Testis (tissue), 3 donors: Measurements from ENCODE around the gene OBSCN. TPM values are rescaled to one million over a fixed set of nuclear protein-coding genes. Genes with fewer than 3 reads are reported as not detected.

ENCODE experiments used
- DNase-seq: peaks from one replicate; pipeline ENCODE4 v3.0.0-alpha.2; 2019
- H3K27ac ChIP-seq, 2 donors: fragments of 200-600 bp; sonication (generic); one replicate each; pipeline ENCODE4 v1.5.1; 2019
- H3K27me3 ChIP-seq: fragments of 200-600 bp; sonication (generic); one replicate; pipeline ENCODE4 v1.5.1; 2019
- H3K36me3 ChIP-seq: fragments of 200-600 bp; sonication (generic); one replicate; pipeline ENCODE4 v1.5.1; 2017; ENCODE audit warnings: low read depth; ENCODE audit errors: missing control alignments
- H3K4me1 ChIP-seq: fragments of 200-600 bp; sonication (generic); one replicate; pipeline ENCODE4 v1.5.1; 2019
- H3K4me3 ChIP-seq, 2 donors: fragments of 200-600 bp; sonication (generic); one replicate each; pipeline ENCODE4 v1.5.1; 2017 to 2019
- H3K9me3 ChIP-seq: fragments of 200-600 bp; sonication (generic); one replicate; pipeline ENCODE4 v1.5.1; 2017
- POLR2A ChIP-seq: fragments of 450-650 bp; IDR thresholded peaks from one replicate; pipeline ENCODE4 v1.6.1; 2017; ENCODE audit warnings: antibody characterized with exemption, mild to moderate bottlenecking, moderate library complexity
- WGBS, 2 donors: methylation state at CpG; one replicate each; pipeline ENCODE4 v1.1.5; 2018; 5-methylcytosine and 5-hydroxymethylcytosine counted together
- intact Hi-C: fragments of 100-400 bp; cut with DNase I; formaldehyde crosslinking; loops from one replicate; pipeline ENCODE4 v1.15.1; 2023; ENCODE audit warnings: low total_unique reads
- polyA plus RNA-seq: library from polyadenylated mRNA; stranded (reverse); fragments of 350-450 nt; fragmentation: Illumina TruSeq; extraction: RNeasy Lipid Tissue Mini Kit (QIAGEN cat#74804); gene quantifications from one replicate; pipeline ENCODE4 v1.2.3, GENCODE V29; 2014; ENCODE audit warnings: low read depth, low replicate concordance; ENCODE audit not compliant: insufficient read depth
- total RNA-seq, 2 donors: library from RNA; depleted of rRNA; stranded (reverse); fragments of >200 nt; gene quantifications; one replicate each; pipeline ENCODE4 v1.2.3, GENCODE V29; 2016
- TF ChIP-seq, protein P1 (sequence below), 3 experiments: fragments of 450-650 bp in 2 of 3; fragments of 200-600 bp in 1 of 3; sonication (generic) in 1 of 3; IDR thresholded peaks; one replicate each; pipeline ENCODE4 v1.5.1; 2016 to 2019; ENCODE audit warnings: antibody characterized with exemption in 3 of 3, mild to moderate bottlenecking in 2 of 3, moderate library complexity in 1 of 3

Gene OBSCN
- total and polyA plus RNA-seq, 3 donors from 2014 or later, result 8.3 to 30.0 (median 28.6) TPM

DNA sequence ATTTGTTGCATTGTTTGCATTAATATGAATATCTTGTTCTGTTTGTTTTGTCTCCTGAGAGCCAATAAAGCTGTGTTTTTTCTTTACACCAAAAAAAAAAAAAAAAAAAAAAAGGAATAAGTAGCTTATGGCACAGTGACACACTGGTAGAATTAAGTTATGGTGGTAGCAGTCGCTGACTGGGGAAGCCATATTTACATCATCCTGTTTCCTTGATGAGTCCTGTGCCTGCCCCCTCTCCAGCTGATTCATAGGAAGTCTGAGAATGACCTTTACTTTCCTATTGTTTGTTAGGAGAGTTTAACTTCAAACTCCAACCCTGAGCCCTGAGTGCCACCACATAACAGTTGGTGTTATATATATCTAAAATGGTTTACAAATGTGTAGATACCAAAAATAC lies 62.2 kb downstream of the OBSCN start:
- no peak overlapping the region for H3K4me3 ChIP-seq
- 61 to 75% methylated on average over 1 of the region's 1 CpG for WGBS, 2 donors
- intact Hi-C loops, result no loop called here
- no peak for DNase-seq
- H3K9me3 ChIP-seq, result no peaks in the 10 kb centered on the region
- H3K27me3 ChIP-seq, result no peaks in the 10 kb centered on the region
- no peaks in the 10 kb centered on the region for H3K36me3 ChIP-seq
- H3K27ac ChIP-seq, result no peak overlapping the region
- TF ChIP-seq POLR2A, result no peak
- TF ChIP-seq, protein P1, sequence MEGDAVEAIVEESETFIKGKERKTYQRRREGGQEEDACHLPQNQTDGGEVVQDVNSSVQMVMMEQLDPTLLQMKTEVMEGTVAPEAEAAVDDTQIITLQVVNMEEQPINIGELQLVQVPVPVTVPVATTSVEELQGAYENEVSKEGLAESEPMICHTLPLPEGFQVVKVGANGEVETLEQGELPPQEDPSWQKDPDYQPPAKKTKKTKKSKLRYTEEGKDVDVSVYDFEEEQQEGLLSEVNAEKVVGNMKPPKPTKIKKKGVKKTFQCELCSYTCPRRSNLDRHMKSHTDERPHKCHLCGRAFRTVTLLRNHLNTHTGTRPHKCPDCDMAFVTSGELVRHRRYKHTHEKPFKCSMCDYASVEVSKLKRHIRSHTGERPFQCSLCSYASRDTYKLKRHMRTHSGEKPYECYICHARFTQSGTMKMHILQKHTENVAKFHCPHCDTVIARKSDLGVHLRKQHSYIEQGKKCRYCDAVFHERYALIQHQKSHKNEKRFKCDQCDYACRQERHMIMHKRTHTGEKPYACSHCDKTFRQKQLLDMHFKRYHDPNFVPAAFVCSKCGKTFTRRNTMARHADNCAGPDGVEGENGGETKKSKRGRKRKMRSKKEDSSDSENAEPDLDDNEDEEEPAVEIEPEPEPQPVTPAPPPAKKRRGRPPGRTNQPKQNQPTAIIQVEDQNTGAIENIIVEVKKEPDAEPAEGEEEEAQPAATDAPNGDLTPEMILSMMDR (IDR thresholded peaks at IDR 0.05), result no peak
- H3K4me1 ChIP-seq, result no peaks in the 10 kb centered on the region

DNA sequence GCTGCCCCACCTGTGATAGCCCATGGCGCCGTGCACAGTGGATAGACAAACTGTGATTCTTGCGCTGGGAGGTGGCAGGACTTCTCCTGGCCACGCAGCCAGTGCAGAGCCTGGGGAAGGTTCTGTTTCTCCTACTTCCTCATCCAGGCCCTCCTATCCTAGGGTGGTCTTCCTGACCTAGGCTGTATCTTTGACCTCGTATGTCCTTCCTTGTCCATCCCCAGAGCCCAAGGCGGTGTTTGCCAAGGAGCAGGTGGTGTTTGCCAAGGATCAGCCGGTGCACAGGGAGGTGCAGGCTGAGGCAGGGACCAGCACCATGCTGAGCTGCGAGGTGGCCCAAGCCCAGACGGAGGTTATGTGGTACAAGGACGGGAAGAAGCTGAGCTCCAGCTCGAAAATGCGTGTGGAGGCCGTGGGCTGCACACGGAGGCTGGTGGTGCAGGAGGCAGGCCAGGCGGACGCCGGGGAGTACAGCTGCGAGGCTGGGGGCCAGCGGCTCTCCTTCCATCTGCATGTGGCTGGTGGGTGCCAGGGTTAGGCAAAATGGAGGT lies 63.9 kb downstream of the OBSCN start:
- intact Hi-C loops, result no loop called here
- H3K4me1 ChIP-seq, result no peaks in the 10 kb centered on the region
- H3K36me3 ChIP-seq, result no peaks in the 10 kb centered on the region
- H3K9me3 ChIP-seq, result no peaks in the 10 kb centered on the region
- H3K27me3 ChIP-seq, result no peaks in the 10 kb centered on the region
- H3K4me3 ChIP-seq, result no peak overlapping the region
- no peak overlapping the region for H3K27ac ChIP-seq
- no peak for DNase-seq
- no peak for TF ChIP-seq POLR2A
- TF ChIP-seq, protein P1 (IDR thresholded peaks at IDR 0.05), result no peak
- 88 to 95% methylated on average over 17 to 19 of the region's 19 CpGs for WGBS, 2 donors

DNA sequence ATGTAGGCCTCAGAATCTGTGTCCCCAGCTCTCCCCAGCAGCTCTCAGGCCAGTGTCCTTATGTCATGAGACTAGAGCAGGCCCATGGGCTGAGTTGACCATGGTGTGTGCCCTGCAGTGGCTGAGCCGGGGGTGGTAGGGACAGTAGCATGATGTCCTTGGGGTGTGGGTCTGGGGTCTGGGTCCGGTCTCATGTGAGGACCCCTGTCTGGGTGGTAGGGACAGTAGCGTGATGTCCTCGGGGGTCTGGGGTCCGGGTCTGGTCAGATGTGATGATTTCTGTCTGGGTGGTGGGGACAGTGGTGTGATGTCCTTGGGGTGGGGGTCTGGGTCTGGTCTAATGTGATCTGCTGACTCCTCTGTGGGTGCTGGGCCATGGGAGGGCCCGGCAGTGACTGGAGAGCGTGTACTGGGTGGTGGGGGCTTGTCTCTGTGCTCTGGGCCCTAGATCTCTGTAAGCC lies 64.5 kb downstream of the OBSCN start:
- intact Hi-C loops, result no loop called here
- DNase-seq, result no peak

GRCh38 chr1:228272831-228273571 lies 65.2 kb downstream of the OBSCN start:
- no peak for DNase-seq
- Histone ChIP-seq H3K9me3 (no peaks in the 10 kb centered on the region), H3K4me1 (no peaks in the 10 kb centered on the region), H3K4me3 (no peak overlapping the region), H3K27me3 (no peaks in the 10 kb centered on the region), H3K36me3 (no peaks in the 10 kb centered on the region), H3K27ac (no peak overlapping the region)
- no peak for TF ChIP-seq POLR2A
- TF ChIP-seq, protein P1 (IDR thresholded peaks at IDR 0.05), result no peak
- WGBS, 2 donors, result 95 to 98% methylated on average over 13 to 22 of the region's 22 CpGs
- intact Hi-C loops, result no loop called here

More for the DNA sequence above, 64.5 kb downstream of the OBSCN start:
- 89 to 98% methylated on average over 7 of the region's 7 CpGs for WGBS, 2 donors
- Histone ChIP-seq H3K4me3 (no peak overlapping the region), H3K9me3 (no peaks in the 10 kb centered on the region), H3K27ac (no peak overlapping the region), H3K4me1 (no peaks in the 10 kb centered on the region), H3K27me3 (no peaks in the 10 kb centered on the region), H3K36me3 (no peaks in the 10 kb centered on the region)
- no peak for TF ChIP-seq POLR2A
- TF ChIP-seq, protein P1 (IDR thresholded peaks at IDR 0.05), result no peak
